GM21619 (cell line): Measurements from ENCODE around the gene CEACAM21.

Experiments
- ATAC-seq: cut with Tn5 transposase; IDR thresholded peaks from one replicate; pipeline ENCODE4 v1.9.1; 2021; ENCODE audit not compliant: unreplicated experiment

CEACAM21 gene

GRCh38 chr19:41584260-41584810 is 8.4 kb downstream of the CEACAM21 start:
- no peak for ATAC-seq

- ATAC-seq, result no peak
Observed at GRCh38 chr19:41584931-41585330, 9.0 kb downstream of the CEACAM21 start.

- no peak for ATAC-seq
Observed at GRCh38 chr19:41586064-41586463, 10.1 kb downstream of the CEACAM21 start.

DNA sequence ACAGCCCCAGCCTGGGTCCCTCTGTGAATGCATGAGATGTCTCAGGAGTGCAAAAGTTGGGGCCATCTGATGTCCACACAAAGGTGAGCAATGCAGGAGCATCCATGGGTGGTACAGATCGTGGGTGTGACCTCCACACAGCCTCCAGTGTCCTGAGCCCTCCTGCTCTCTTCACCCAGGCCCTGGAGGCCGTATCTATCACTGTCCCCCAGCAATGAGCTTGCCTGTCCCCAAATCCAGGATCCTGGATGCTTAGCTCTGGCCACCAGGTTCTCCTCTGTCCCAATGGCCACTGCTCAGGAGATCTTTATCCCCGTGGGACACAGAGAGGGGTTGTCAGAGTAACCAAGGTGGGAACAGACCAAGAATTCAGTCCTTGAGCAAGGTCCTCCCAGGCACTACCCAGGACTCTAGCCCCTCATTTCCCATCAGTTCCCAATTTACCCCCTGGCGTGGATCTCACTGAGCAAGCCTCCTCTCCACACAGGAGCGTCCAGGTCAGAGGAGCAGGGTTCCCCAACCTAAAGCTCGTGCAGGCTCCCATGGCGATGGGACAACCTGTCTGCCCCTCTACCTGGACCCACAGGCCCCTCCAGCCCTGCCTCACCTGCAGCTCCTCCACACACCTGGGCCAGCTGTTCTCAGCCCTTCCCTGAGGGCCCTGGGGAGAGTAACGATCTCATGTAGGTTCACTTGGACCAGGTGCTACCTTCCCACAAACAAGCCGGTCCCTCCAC is 11.3 kb downstream of the CEACAM21 start:
- ATAC-seq, result no peak

DNA sequence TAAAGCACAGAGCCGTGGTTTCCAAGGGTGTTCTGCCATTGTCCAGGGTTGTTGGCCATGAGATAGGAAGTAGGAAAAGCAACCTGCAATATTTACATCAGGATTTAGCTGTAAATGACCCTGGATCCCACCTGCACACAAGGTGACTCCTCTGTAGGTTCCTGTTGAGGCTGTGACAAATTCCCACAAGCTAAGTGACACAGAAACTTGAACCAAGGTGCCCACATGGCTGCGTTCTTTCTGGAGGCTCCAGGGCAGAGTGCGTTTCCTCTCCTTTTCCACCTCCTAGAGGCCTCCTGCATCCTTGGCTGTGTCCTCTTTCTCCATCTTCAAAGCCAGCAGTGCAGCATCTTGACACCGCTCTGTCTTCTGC is 11.9 kb downstream of the CEACAM21 start:
- no peak for ATAC-seq

- no peak for ATAC-seq
Observed at GRCh38 chr19:41588497-41589209, 12.7 kb downstream of the CEACAM21 start.

GRCh38 chr19:41589371-41589770 is 13.4 kb downstream of the CEACAM21 start:
- ATAC-seq, result no peak

- no peak for ATAC-seq
Observed at GRCh38 chr19:41590936-41591335, 15.0 kb downstream of the CEACAM21 start.

DNA sequence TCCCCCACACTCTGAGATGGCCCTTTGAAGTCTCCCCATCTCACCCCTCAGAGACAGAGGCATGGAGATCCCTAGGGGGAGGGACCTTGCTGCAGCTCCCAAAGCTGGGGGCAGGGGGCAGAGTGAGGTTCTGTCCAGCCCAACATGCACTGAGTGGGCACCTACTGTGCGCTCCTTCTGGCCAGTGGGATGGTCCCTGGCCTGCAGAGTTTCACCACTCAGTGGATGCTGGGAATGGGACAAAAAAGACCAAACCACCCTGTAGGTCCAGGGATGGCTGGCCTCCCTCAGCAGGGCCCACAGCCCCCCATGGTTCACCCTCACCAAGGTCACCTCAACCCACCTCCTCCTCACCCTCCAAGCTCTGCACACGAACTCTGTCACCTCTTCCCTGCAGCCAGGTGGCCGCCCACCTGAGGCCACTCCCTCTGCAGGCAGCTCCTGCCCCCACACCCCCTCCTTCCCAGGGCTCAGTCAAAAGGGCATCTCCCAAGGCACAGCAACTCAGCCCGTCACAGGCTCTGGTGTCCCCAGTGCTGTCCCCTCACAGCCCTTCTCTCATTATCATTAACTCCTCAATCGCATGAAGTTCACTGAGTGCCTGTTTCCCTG is 16.1 kb downstream of the CEACAM21 start:
- no peak for ATAC-seq

DNA sequence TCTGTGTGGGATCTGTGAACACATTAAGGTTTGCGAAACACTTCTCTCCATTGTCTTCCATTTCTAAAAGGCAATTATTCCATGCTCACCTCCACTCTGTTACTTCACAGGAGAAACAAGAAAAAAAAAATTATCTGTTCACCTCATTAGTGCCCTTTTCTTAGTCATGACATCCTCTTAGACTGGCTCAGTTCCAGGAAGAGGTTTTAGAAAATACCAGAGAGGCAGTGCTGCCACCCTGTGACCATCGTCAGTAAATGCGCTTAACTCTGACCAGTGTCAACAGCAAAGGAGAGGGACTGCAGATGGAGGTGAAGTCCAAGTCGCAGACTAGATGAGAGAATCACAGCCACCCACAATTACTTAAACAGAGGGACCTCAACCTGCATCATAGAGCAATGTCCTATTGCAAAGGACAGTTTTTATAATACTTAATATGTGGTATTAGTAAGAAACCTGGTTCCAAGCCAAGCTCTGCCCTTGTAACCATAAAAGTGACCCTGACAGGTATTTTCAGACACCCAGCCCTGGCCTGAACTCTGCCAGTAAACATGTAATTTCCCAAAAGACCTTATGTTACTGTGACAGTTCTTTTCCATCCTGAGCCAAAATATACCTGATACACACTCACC is 19.4 kb downstream of the CEACAM21 start:
- no peak for ATAC-seq

DNA sequence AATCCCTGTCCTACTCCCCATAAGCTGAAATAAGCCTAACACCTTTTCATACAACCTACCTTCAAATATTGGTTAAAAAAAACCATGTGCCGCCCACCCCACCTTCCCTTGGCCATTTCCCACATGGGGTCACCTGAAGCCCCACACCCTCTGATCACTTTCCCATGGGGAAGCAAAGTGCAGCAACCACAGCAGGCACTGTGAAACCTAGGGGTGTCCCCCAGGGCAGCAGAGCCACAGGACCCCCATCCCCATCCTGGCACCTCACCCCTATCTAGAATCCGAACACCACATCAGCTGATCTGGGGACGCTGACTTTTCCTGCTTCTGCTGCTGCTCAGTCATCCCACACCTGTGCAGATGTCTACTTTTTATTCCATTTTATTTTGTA is 19.9 kb downstream of the CEACAM21 start:
- no peak for ATAC-seq

DNA sequence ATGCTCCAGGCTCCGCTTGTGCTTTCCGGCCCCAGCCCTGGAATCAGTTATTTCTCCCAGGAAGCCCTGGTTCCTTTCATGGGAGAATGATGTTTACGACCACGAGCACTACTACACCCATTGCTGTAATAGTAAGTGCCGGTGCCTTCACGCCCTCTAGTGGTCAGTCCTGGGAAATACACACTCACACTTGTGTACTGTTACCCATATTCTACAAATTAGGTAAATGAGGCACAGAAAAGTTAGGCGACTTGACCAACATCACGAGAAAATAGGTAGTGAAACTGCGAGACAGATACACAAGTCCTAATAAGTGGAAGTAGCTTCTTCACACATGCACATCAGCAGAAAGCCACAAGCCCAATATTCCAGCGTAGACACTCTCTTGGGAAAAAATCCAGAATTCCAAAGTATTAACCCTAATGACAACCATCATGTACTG is 21.7 kb downstream of the CEACAM21 start:
- no peak for ATAC-seq

DNA sequence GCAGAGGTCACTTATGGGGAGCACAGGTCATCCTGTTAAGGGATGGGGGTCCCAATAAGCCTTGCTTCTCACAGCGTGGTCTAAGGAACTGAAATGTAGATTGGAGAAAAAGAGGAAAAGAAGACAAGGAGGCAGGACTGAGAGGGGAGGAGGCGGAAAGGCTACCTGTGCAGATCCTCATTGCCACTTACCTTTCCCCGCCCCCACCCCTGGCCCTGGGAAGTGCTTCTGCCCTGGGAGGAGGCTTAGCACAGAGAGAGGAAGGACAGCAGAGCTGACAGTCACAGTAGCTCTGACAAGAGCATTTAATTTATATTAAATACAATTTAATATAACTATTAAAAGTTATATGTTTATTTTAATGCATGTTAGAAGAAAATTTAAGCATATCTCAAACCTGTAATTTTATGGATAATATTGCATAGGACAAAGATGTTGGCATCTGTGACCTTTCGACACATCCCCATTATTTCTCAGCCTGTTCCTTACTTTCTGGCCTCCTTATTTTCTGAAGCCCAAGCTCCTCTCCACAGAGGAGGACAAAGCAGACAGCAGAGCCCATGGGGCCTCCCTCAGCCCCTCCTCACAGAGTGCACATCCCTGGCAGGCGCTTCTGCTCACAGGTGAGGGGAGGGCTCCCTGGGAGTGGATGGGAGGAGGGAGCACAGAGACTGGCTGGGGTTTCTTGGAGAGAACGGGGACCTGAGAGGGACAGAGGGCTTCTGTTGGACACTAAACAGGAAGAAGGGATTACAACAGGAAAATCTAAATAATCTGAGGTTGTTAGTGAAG is 23.4 kb downstream of the CEACAM21 start:
- ATAC-seq, result no peak

GRCh38 chr19:41601771-41602170 is 25.8 kb downstream of the CEACAM21 start:
- no peak for ATAC-seq

DNA sequence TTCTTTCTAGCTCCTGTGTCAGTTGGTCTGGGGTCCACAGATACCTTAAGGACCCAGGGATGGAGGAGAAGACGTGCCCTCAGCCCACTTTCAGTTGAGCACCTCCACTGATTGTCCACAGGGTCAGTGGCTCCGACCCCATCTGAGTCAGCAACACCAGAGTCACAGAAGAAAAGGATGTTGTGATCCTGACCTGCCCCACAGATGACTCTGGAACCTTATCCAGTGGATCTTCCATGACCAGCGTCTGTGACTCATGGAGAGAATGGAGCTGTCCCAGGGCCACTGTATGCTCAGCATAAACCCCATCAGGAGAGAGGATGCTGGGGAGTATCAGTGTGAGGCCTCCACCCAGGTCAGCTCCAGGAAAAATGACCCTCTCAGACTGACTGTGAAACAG is 28.9 kb downstream of the CEACAM21 start:
- no peak for ATAC-seq

GRCh38 chr19:41606215-41606837 is 30.4 kb downstream of the CEACAM21 start:
- no peak for ATAC-seq

GRCh38 chr19:41607668-41608067 is 31.7 kb downstream of the CEACAM21 start:
- ATAC-seq, result no peak

- no peak for ATAC-seq
Observed at GRCh38 chr19:41610789-41611188, 34.8 kb downstream of the CEACAM21 start.

GRCh38 chr19:41612483-41612882 is 36.5 kb downstream of the CEACAM21 start:
- no peak for ATAC-seq

GRCh38 chr19:41615207-41615606 is 39.2 kb downstream of the CEACAM21 start:
- ATAC-seq, result no peak
